Tracheal epithelial cell (primary cell): ENCODE results near the gene B3GNT5. TPM values are rescaled to one million over a fixed set of nuclear protein-coding genes. Genes with fewer than 3 reads are reported as not detected.

ENCODE experiments used
- total RNA-seq: library from RNA; depleted of rRNA; stranded (reverse); fragments of >200 nt; gene quantifications from 2 replicates; pipeline ENCODE4 v1.2.1, GENCODE V29; 2014

B3GNT5 gene
- total RNA-seq = 22.9 and 43.7 TPM in 2 replicates

DNA sequence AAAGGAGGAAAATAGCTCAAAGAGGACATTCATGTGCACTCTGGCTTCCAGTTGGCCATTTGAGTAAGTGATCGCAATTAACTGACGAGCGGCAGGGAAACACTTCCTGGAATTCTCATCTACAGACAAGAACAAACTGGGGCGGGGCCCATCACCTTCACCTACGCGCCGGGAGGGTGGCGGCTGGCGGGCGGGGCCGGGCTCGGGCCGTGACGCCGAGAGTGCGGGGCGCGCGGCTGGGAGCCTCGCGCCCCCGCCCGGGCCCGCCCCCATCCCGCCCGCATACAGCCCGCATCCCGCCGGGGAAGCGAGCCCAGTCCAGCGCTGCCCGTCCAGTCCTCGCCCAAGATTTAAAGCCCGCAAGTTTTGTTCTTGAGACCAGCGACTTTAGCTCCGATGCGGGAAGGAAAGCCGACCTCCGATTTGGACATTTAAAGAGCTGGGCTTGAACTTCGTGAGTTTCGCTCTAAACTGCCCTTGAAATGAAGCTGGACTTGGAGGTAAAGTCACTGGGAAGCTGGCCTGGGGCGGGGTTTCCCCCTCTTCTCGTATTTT, at the start of gene B3GNT5:
Gene B3GNT5, plus strand, starts transcription at position 281 of the 555 bp plus-strand sequence. CDS start 16,546 bp downstream, outside the sequence.

Other genes with a start within 250 kb of the B3GNT5 start
- 12.5 and 15.8 TPM in 2 replicates for gene MCCC1, start 153.8 kb upstream of the B3GNT5 start, total RNA-seq
- gene LAMP3, start 90.5 kb upstream of the B3GNT5 start, total RNA-seq = 3.4 and 11.5 TPM in 2 replicates
- gene MCF2L2, start 175.4 kb downstream of the B3GNT5 start, total RNA-seq = 0.21 TPM in 1 of 2 replicates, not detected in the other